Fibroblast of skin of abdomen (primary cell): Measurements from ENCODE around the gene DAW1.
"Not testable (repeated sequence)": the region's sequence is repeated elsewhere in the genome, so short reads cannot be mapped to it uniquely, and the experiment has no call there.

Experiments
- DNase-seq: peaks from one replicate; pipeline ENCODE4 v3.0.0-alpha.2; 2013

Gene DAW1

GRCh38 chr2:227914362-227914761, 42.9 kb downstream of the DAW1 start:
- no peak for DNase-seq

- DNase-seq, result no peak
These were observed 50.2 kb downstream of the DAW1 start for GRCh38 chr2:227921648-227922047.

DNA sequence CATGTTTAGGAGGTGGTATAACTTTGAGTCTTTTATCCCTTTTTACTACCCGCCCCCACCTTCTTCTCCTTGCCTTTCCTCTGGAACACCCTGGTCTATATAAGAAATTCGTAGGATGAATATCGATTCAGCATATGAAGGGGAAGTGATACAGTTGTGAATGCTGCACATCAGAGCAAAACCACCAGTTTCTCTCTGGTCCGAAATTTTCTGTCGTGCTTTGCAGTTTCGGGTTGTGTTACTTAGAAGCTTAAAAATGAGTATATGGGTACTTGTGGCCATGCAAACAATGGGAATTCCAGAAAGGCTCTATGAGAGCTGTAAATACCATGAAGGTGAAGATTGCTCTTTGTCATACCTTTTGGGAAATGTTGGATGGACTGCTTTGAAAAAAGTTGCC, 60.6 kb downstream of the DAW1 start:
- DNase-seq, result no peak

- DNase-seq, result no peak
These were observed 61.0 kb downstream of the DAW1 start for GRCh38 chr2:227932403-227932802.

DNA sequence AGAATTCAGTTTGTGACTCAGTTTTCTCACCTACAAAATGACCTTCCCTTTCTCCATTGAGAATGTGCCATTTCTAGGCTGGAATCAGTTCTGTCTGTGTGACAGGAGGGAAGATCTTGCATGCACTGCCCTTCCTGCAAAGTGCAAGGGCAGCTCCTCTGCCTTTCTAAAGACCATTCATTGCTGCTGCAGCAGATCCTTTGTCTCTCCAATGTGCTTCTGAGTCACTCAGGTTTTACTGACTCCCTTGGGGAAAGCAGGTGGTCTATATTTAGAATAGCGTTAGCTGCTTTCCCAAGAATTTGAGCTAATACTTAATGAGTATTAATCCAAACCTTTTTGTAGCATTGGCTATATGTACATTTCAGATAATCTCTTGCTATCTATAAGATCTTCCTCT, 62.5 kb downstream of the DAW1 start:
- DNase-seq, result no peak

DNA sequence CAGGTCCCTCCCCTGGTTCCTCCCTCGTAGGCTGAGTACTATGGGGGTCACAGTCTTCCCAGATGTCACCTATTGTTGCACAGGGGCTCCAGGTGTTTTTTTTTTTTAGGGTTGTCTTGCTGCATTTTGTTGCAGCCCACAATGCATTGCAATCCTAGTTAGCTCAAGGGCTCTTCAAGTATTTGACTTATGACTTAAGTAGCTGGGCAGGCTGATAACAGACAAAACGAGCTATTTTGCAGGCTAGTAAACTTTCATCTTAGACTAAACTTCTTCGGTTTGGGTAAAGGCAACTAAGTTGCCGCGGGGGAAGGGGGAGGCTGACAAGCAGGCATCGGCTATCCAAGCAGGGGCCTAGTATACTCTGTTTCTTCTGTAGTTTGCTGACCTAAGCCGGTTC, 64.8 kb downstream of the DAW1 start:
- DNase-seq, result not testable (repeated sequence)

DNA sequence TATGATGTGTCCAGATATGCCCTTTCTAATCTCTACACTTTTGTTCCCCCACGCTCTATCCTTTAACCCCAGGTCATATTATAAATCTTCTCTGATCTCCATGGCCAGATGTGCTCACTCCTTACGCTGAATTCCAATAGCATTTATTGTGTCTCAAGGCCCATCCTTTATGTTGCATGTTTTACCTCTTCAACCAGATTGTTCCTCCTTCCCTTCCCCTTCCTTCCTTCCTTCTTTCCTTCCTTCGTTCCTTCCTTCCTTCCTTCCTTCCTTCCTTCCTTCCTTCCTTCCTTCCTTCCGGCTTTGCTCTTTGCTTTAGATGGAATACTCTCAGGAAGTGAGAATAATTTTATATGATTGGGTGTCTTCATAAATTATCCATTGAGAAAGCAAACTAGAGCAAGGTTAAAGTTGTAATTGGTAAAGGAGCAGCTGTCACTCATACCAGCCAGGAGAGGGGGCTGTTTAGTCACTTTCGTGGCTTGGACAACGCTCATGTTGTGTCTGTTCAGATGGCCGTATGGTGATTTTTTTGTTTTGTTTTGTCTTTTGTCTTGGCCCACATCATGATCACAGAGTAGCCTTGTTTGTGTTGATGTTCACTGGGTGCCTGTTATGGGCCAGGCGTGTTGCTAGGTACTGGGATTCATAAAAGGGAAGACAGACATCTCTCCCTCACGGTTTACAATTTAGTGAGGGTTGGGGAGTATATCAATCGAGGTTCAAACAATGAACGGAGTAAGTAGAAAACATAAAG, 68.0 kb downstream of the DAW1 start:
- peak; percentile 29 for DNase-seq

DNA sequence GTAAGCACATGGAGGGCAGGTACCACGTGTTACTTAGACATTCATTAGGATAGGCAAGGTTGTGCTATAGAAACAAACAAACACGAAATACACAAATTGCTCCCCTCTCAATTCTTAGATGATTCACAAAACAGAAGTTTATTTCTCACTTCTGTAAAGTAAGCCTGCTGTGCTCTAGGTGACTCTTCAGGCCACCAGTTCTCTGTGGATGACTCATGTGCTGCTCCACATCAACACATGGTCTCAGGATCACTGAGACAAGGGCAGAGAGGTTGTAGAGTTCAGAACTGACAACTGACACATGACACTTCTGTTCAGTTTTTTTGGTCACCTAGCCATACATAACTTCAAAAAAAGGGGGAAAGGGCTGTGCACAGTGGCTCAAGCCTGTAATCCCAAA, 70.6 kb downstream of the DAW1 start:
- no peak for DNase-seq

DNA sequence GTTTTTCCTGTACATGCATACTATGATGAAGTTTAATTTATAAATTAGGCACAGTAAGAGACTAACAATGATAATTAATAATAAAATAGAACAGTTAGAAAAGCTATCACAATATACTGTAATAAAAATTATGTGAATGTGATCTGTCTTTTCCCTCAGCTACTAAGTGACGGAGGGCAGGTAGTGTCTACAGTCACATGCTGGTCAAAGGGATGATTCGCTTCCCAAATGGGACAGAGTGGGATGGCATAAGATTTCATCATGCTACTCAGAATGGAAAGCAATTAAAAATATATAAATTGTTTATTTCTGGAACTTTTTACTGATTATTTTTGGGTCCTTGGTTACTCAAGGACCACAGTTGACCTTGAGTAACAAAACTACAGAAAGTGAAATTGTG, 71.5 kb downstream of the DAW1 start:
- no peak for DNase-seq

DNA sequence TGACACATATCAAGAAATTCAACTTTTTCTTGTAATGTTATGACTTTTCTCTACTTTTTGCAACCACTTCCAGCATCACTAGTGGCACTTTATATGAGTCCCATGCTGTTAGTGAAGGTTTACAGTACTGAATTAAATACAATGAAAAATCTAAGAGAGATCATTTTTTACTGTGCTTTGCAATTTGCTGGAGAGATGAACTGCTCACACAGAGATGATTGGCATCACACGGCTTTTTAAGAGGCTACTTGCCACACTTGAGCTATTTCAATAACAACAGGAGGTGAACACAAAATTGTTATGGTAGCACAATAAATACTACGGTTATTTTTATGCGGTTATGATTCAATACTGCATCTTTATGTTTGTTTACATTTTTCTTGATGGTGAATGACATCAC, 88.9 kb downstream of the DAW1 start:
- no peak for DNase-seq

GRCh38 chr2:227971619-227972230, 100.3 kb downstream of the DAW1 start:
- no peak for DNase-seq

DNA sequence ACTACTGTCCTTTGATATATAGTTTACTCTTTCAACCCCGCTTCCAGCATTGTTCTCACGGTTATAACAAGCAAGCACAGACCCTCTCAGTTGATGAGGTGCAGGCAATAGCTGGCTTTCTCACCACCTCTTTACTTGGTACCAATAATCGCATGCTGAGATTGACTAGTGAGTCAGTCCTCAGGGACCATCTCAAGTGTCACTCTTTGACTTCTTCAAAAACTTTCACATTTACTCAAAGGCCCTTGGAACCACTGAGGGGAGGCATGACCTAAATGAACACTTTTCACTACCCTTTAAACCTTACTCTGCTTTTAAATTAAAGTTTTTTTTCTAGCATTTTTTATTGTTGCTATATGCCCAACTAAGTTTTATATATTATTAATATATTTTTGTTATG, 101.8 kb downstream of the DAW1 start:
- DNase-seq, result no peak
